ENCODE data around the gene MLLT3.

DNA sequence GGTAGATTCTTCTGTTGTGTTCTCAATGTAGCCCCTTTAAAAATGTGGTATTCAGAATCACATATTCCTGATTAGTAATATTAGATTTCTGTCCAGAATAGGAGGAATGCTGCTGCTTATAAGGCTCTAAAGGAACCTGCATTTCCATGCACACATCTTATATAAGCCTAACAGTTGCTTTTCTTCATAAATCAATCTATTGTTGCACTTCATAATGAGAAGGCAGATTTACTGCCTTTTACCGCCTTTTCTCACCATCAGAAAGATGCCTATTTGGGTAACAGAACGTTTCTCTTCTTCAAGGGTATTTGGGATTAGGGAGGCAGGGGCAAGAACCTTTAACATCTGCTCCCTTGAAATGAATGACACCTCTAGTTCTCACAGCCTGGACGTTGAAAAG is 243.4 kb downstream of the MLLT3 start:
- TF ChIP-seq, protein P1, sequence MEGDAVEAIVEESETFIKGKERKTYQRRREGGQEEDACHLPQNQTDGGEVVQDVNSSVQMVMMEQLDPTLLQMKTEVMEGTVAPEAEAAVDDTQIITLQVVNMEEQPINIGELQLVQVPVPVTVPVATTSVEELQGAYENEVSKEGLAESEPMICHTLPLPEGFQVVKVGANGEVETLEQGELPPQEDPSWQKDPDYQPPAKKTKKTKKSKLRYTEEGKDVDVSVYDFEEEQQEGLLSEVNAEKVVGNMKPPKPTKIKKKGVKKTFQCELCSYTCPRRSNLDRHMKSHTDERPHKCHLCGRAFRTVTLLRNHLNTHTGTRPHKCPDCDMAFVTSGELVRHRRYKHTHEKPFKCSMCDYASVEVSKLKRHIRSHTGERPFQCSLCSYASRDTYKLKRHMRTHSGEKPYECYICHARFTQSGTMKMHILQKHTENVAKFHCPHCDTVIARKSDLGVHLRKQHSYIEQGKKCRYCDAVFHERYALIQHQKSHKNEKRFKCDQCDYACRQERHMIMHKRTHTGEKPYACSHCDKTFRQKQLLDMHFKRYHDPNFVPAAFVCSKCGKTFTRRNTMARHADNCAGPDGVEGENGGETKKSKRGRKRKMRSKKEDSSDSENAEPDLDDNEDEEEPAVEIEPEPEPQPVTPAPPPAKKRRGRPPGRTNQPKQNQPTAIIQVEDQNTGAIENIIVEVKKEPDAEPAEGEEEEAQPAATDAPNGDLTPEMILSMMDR (IDR thresholded peaks at IDR 0.05 in 4 of 5, conservative IDR thresholded peaks at IDR 0.05 in 1 of 5): no peak
- no peak for TF ChIP-seq POLR2A (IDR thresholded peaks at IDR 0.05)
